NCI-H2029 (cell line): ENCODE data around the gene STAT5B.
"Not testable (repeated sequence)": the region's sequence is repeated elsewhere in the genome, so short reads cannot be mapped to it uniquely, and the experiment has no call there.

Source experiments
- DNase-seq: peaks from one replicate; lab custom pipeline; 2025; lab: John Stamatoyannopoulos, UW

Gene STAT5B

DNA sequence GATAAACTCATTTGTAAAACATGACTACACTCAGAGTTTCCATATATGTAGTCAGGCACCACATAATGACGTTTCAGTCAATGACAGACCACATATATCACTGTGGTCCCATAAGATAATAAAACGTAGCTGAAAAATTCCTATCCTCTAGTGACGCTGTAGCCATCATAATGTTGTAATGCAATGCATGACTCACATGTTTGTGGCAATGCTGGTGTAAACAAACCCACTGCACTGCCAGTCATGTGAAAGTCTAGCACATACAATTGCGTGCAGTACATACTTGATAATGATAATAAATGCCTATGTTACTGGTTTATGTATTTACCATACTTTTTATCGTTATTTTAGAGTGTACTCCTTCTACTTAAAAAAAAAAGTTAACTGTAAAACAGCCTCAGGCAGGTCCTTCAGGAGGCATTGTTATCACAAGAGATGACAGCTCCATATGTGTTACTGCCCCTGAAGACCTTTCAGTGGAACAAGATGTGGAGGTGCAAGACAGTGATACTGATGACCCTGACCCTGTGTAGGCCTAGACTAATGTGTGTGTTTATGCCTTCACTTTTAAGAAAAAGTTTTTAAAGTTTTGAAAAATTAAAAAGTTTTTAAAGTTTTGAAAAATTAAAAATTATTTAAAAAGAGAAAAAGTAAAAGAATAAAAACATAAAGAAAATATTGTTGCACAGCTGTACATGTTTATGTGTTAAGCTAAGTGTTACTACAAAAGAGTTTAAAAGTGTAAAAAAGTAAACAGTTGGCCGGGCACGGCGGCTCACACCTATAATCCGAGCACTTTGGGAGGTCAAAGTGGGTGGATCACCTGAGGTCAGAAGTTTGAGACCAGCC is 9.0 kb downstream of the STAT5B start:
- no peak for DNase-seq

GRCh38 chr17:42266462-42266861 is 9.7 kb downstream of the STAT5B start:
- no peak for DNase-seq

DNA sequence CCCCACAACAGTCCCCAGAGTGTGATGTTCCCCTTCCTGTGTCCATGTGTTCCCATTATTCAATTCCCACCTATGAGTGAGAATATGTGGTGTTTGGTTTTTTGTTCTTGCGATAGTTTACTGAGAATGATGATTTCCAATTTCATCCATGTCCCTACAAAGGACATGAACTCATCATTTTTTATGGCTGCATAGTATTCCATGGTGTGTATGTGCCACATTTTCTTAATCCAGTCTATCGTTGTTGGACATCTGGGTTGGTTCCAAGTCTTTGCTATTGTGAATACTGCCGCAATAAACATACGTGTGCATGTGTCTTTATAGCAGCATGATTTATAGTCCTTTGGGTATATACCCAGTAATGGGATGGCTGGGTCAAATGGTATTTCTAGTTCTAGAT is 11.8 kb downstream of the STAT5B start:
- not testable (repeated sequence) for DNase-seq

- no peak for DNase-seq
These were observed 15.9 kb downstream of the STAT5B start for GRCh38 chr17:42260318-42260717.

- DNase-seq, result no peak
These were observed 20.7 kb downstream of the STAT5B start for GRCh38 chr17:42255445-42255844.

DNA sequence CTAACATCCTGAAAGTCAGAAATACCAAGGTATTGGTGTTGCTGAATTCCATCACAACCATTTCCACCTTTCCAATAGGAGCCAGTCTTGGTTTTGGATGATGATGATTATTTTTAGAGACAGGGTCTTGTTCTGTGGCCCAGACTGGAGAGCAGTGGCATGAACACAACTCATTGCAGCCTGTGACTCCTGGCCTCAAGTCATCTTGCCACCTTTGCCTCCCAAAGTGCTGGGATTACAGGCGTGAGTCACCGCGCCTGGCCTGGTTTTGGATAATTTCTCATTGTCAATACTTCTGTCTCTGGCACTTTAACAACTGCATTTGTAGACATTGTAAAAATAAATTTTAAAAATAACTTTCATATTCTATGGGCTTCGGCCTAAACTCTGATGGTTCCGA is 22.6 kb downstream of the STAT5B start:
- no peak for DNase-seq

- no peak for DNase-seq
These were observed 23.3 kb downstream of the STAT5B start for GRCh38 chr17:42252597-42253550.

DNA sequence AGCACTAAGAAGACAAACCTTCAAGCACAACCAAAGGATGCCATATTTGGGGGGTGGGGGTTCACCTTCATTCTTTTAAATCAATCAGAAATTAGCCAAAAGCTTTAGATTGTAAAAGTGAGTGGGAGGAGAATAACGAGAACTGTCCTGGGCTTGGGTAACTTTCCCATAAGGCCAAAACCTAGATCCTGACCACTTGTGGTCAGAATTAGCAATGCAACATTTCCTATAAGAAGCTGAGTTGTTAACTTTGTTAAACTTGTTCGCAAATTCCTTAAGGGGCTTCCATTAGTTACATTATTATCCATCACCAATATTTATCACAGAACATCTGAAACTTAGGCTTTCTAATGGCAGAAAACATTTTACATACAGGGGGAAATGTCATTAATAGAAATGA is 25.1 kb downstream of the STAT5B start:
- no peak for DNase-seq

DNA sequence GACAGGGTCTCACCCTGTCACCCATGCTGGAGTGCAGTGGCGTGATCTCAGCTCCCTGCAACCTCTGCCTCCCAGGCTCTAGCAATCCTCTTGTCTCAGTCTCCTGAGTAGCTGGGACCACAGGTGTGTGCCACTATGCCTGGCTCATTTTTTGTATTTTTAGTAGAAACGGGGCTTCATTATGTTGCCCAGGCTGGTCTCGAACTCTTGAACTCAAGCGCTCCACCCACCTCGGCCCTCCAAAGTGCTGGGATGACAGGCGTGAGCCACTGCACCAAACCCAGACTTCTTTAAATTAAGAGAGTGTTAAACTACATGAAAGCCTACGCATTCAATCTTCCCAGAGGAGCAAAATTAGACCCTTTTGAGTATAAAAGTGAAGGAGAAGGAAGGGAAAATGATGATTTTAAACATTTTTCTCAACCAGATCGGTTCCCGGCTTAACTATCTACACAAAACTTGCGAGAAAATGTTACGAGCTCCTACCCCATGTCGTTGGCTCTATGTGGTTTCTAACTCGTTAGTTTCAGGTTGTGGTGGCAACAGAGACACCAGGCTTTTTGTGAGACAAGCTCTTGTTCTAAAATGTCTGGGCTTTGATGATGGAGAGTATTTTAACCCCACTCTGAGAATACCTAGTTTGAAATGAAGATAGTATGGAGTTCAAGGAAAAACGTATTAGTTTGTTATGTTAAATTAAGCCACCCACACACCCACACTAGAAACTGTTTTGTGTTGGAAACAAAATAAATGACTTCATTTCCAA is 26.3 kb downstream of the STAT5B start:
- no peak for DNase-seq

DNA sequence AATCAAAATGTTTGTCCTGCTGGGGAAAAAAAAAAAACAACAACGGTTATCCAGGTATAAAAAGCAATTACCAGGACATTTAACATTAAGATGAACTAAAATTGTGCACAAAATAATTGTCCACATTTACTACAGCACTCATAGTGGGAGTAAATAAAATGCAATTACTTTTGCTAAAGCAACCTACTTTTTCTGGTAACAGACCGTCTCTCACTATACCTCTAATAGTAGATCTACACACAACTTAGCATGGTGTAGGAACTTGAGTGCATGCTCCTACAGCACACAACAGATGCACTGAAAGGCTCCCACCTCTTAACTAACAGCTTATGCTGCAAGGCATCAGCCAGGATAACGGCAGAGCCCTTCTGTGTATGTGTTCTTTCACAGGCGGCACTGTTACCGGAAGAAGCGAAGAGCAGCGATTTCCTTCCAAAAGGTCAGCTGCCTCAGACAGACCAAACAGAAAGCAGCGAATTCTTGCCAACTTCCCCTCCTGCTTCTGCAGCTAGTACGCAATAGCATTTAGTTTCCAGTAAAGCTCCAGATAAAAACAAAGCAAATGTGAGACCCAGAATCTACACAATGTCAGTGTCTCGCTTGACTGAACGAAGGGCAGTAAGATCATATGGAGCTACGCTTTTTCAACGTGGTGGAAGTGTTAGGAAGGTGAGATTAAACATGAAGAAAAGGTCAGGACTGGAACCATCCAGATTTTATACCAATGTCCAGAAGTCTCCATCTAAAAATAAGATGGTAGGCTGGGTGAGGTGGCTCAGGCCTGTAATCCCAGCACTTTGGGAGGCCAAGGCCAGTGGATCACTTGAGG is 27.6 kb downstream of the STAT5B start:
- peak; percentile 86 for DNase-seq

GRCh38 chr17:42247734-42248133 is 28.5 kb downstream of the STAT5B start:
- no peak for DNase-seq

GRCh38 chr17:42246515-42246914 is 29.7 kb downstream of the STAT5B start:
- DNase-seq, result no peak

DNA sequence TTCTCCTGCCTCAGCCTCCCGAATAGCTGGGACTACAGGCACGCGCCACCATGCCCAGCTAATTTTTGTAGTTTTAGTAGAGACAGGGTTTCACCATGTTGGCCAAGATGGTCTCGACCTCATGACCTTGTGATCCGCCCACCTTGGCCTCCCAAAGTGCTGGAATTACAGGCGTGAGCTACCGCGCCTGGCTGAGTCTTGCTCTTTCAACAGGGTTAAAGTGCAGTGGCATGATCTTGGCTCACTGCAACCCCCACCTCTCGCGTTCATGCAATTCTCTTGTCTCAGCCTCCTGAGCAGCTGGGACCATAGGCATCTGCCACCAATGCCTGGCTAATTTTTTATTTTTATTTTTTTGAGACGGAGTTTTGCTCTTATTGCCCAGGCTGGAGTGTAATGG is 31.0 kb downstream of the STAT5B start:
- DNase-seq, result not testable (repeated sequence)

GRCh38 chr17:42244116-42244515 is 32.1 kb downstream of the STAT5B start:
- not testable (repeated sequence) for DNase-seq

DNA sequence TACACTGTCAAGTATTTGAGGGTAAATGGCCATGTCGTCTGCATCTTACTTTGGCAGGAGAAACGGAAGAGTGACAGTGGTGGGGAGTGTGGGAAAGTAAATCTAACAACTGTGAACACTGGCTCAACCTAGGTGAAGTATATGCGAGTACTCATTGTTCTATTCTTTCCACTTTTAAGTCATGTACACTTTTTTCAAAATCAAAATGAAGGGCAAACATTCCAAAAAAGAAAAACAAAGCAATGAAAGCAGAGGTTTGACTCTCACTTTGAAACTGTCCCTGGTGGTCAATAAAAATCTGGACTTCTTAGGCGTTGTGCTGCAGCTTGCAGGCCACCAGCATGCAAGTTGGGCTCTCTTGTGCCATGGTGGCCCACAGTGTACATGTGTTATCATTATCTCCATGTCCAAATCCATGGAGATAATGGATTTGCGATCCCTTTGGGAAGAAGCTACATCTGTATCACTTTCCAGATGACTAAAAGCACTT is 32.7 kb downstream of the STAT5B start:
- DNase-seq, result no peak

DNA sequence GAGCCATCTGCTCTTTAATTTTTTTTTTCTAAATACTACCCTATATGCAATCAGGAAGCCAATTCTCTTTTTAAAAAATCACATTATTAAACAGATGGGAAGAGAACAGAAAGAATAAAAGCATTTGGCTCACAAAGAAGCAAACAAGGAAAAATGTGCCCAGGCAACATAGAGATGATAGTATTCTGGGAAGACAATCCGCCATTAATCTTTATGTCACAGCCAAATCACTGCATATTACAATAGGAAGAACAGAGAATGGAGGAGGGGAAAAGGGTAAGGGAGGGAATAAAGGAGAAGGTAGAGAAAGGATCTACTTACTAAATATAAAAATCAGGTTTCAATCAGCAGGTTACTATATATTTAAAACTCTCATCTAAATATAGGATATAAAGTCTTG is 34.3 kb downstream of the STAT5B start:
- no peak for DNase-seq

- not testable (repeated sequence) for DNase-seq
These were observed 35.3 kb downstream of the STAT5B start for GRCh38 chr17:42240863-42241262.

GRCh38 chr17:42240201-42240600 is 36.0 kb downstream of the STAT5B start:
- no peak for DNase-seq

DNA sequence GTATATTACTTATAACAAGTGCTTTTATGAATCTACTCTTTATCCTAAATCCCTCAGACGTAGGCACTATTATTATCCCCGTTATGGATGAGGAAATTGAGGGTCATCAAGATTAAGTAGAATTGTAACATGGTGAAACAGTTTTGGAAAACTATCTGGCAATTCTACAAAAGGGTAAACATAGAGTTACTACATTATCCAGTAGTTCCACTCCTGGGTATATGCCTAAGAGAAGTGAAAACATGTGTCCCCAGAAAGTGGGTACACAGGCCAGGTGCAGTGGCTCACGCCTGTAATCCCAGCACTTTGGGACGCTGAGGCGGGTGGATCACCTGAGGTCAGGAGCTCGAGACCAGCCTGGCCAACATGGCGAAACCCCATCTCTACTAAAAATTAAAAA is 36.6 kb downstream of the STAT5B start:
- not testable (repeated sequence) for DNase-seq

DNA sequence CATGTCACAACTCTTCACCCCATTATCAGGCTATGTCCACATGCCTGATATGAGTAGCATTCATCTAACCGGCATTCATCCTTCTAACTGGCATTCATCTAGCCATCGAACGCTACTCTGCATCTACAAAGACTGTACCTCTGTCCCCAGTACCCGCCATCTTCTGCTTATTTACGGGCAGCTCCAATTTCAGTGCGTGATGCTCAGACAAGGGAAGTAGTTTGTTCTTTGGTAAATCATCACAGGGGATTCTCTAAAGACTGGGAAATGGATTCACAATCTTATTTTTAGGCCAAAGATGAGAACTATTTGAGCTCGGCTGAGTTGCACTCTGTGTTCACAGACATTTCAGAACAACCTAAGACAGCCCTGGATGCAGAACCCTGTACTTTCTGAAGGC is 39.4 kb downstream of the STAT5B start:
- DNase-seq, result no peak

GRCh38 chr17:42233994-42234393 is 42.2 kb downstream of the STAT5B start:
- no peak for DNase-seq
